GM13976 (cell line): ENCODE results near the gene PDE4D.

Experiments used
- DNase-seq: peaks from one replicate; pipeline ENCODE4 v3.0.0; 2012; ENCODE audit warnings: low spot score
- CTCF ChIP-seq: IDR thresholded peaks from 2 replicates; pipeline ENCODE4 v1.5.1; 2012; ENCODE audit warnings: borderline replicate concordance, mild to moderate bottlenecking; ENCODE audit not compliant: insufficient read depth; ENCODE audit errors: extremely low read depth, missing control alignments, control extremely low read depth
- in situ Hi-C: fragments of 300-500 bp; cut with MboI; formaldehyde crosslinking; loops from one replicate; pipeline ENCODE4 v1.12.0; 2022; ENCODE audit warnings: low sequenced_read_pairs, mixed read lengths, inconsistent platforms; ENCODE audit not compliant: unreplicated experiment

PDE4D gene

GRCh38 chr5:59835800-59836199 lies 57.7 kb downstream of the PDE4D start:
- in situ Hi-C loops: no loop called here
- no peak for TF ChIP-seq CTCF
- no peak for DNase-seq

DNA sequence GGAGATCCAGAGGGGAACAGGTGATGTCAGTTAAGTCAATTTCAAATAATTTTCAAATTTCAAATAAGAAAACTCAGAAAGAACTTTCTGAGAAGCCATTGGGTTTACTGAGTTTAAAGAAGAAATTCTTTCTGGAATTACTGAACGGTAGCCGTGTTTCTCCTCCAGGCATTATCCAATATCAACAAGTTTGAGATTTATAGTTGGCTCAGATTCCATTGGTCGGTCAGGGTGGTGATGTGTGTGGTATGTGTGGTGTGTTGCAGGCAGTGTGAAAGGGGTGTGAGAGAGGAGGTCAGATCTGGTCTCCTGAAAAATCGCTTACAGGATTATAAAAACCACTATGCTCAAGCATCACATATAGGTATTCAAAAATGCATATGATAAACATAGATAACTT lies 60.1 kb downstream of the PDE4D start:
- DNase-seq: no peak
- in situ Hi-C loops: no loop called here
- TF ChIP-seq CTCF: no peak

DNA sequence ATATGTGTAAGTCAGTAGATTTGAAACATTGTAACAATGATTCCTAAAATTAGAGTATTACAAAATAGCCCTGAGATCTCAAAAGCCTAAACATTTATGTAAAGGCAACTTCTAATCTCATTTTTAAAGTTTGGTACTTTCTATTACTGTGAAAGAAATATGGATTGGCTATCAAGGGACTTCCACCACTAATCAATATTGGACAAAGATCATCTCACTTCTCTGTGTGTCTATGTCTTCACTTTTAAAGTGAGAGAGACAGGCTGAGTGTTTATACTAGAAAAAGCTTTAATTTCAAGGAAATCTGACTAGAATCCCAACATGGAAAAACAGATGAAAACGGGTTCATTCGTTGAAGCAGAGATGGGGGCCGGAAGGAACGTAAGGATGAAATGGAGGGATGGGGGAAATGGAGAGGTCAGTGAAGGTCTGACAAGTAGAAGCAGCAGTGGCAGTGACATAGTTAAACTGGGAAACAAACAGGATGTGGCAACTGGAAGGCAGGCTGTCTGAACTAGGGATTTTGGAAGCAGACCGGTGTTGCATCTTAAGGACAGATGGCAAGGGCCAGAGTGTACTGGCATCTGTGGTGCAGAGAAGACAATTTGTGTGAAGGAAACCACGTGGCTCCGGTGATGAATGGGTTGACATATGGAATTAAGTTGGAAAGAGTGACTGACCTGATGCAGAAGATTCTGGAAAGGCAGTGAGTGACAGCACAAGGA lies 60.8 kb downstream of the PDE4D start:
- TF ChIP-seq CTCF: no peak
- in situ Hi-C loops: no loop called here
- DNase-seq: no peak

GRCh38 chr5:59831326-59832010 lies 62.1 kb downstream of the PDE4D start:
- TF ChIP-seq CTCF: no peak
- in situ Hi-C loops: no loop called here

DNA sequence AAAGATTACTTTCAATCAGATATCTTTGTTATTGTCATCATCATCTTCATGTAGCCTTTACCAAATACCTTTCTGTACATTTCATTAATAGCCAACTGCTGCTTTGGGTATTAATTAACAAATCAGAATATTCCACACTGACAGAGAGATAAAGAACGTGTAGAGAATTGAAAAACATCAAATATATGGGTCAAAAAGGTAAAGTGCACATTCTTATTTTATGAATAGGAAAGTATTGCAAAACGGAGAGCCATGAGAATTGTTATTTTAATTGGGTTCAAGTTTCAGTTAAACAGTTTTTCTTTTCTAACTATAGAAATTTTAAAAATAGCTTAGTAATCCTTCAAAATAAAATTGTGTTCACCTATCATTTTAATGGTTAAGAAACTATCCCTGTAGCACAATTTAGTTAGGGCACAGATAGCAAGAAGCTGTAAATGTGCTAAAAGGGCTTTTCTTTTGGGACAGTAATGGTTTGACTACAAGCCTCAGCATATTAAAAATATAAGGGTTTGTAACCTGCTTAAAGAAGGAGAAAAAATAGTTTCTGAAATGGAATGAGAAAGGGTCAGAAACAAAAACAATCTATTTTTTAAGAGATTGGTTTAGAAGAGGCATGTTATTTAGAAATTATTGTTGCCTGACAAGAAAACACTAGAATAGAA lies 62.9 kb downstream of the PDE4D start:
- TF ChIP-seq CTCF: no peak
- DNase-seq: no peak
- in situ Hi-C loops: no loop called here

More at GRCh38 chr5:59831326-59832010, 62.1 kb downstream of the PDE4D start:
- DNase-seq: no peak

DNA sequence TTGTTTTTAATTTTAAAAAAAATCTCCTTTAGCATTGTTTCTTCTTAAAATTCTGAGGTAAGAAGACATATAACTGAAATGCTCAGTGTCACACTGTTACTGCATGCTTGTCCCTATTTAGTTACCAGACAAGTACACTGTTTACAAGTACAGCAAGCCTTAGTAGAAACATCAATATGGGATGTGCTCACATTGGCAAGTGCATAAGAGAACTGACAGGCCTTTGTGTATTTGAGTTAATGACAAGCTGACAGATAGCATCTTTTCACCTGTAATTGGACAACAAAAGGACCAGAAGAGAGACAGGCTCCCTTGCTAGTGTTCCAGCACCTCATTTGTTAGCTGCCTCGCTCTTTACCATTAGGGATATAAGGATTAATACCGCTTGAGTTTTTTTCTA lies 63.6 kb downstream of the PDE4D start:
- TF ChIP-seq CTCF: no peak
- in situ Hi-C loops: no loop called here
- DNase-seq: no peak
